ENCODE results near the gene TSPAN33. TPM values are rescaled to one million over a fixed set of nuclear protein-coding genes. Genes with fewer than 3 reads are reported as not detected.
A peak's percentile ranks its signal among the peaks of the same experiment; 100 is the strongest.
"Not testable (repeated sequence)": the region's sequence is repeated elsewhere in the genome, so short reads cannot be mapped to it uniquely, and the experiment has no call there.

The TSPAN33 gene
- 0.43 TPM for polyA plus RNA-seq (2013, experiment 1 of 2; ENCODE audit: insufficient read length)
- 1.7 TPM for polyA plus RNA-seq (2013, experiment 2 of 2; ENCODE audit: insufficient read length)

GRCh38 chr7:129144095-129144833 lies at the start of gene TSPAN33:
Gene TSPAN33 (plus strand): TSS chr7:129144707. CDS start chr7:129144981, 274 bp downstream.
- peak; percentile 57 for DNase-seq

- DNase-seq, result no peak
These were observed 49.2 kb upstream of the TSPAN33 start for GRCh38 chr7:129095258-129095657.

- DNase-seq, result no peak
These were observed 46.0 kb upstream of the TSPAN33 start for GRCh38 chr7:129098409-129099084.

DNA sequence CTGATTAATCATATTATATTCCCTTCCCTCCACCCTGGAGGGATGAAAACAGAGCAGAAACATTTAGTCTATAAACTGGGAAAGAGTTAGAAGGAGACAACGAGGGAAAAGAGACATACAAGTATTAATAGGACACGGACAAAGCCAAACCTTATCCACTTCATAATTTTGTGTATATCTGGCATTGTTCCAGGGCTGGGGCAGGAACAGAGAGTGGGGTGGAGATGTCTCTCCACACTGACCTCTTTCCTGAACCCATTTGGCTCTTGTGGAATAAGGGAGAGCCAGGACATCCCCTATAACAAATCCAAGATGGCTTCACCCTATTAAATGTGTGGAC lies 43.7 kb upstream of the TSPAN33 start:
- no peak for DNase-seq

GRCh38 chr7:129101746-129102145 lies 42.8 kb upstream of the TSPAN33 start:
- DNase-seq, result peak; percentile 34

DNA sequence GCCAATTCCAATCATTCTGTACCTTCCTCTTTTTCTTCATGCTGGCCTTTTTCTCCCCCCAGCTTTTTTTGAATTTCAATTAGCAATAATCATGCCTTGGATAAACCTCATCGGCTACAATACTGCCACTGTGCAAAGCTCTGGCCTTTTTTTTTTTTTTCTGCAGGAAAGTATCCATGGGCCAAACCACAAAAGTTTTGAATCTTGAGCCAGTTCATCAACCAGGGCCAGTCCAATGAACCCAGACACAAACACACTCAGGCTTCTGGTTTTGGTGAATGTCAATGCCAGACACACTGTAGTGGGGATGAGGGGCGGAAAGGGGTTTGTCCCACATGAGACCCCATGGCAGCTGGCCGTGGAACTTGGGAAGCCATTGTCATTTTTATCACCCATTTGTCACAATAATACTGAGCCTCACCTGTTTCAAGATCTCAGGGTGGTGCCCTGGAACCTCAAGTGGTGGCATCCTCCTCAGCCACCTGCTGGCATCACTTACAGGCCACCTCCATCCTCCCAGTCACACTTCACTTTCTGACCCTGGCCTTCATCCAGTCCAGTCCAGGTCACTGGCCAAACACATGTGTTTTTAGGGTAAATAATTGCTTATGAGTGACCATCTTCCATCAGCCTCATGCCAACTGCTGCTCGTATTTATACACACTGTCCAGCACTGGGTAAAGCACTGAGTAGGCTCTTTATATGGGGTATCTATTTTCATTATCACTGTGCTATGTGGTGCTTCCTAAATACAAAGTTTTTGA lies 40.8 kb upstream of the TSPAN33 start:
- DNase-seq, result no peak

GRCh38 chr7:129108581-129108980 lies 35.9 kb upstream of the TSPAN33 start:
- DNase-seq, result no peak

GRCh38 chr7:129110258-129110981 lies 34.1 kb upstream of the TSPAN33 start:
- no peak for DNase-seq

- no peak for DNase-seq
These were observed 33.5 kb upstream of the TSPAN33 start for GRCh38 chr7:129110982-129111376.

GRCh38 chr7:129115676-129116075 lies 28.8 kb upstream of the TSPAN33 start:
- peak; percentile 20 for DNase-seq

- DNase-seq, result no peak
These were observed 26.3 kb upstream of the TSPAN33 start for GRCh38 chr7:129118182-129118581.

- no peak for DNase-seq
These were observed 25.5 kb upstream of the TSPAN33 start for GRCh38 chr7:129118976-129119375.

DNA sequence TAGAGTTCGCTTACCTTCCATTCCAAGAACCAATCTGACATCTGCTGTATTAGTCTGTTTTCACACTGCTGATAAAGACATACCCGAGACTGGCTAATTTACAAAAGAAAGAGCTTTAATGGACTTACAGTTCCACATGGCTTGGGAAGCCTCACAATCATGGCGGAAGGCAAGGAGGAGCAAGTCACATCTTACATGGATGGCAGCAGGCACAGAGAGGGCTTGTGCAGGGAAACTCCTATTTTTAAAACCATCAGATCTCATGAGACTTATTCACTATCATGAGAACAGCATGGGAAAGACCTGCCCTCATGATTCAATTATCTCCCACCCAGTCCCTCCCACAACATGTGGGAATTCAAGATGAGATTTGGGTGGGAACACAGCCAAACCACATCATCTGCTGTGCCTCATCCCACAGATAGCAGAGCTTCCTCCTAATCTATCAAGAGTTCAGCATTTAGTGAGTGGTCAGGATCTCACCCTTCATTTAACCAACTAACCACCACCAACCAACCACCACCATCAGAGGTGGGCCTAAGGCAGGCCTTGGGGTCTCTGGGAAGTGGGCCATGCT lies 22.9 kb upstream of the TSPAN33 start:
- DNase-seq, result not testable (repeated sequence)

- DNase-seq, result no peak
These were observed 22.3 kb upstream of the TSPAN33 start for GRCh38 chr7:129122078-129122750.

- DNase-seq, result no peak
These were observed 21.6 kb upstream of the TSPAN33 start for GRCh38 chr7:129122751-129123509.

DNA sequence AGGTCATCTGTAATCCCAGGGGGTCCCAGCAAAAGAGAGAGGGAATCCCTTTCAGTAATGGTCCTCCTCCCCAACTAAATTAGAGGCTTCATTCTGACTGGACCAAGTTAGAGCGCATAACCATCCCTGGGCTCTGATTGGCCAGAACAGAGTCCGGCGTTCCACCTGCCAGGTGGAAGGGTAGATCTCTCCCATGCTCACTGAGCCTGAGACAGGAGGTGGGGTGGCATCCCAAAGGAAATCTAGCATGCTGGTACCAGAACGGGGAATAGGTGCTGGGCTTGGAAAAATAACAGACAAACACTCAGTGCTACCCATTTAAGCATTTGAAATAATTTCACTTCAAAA lies 21.0 kb upstream of the TSPAN33 start:
- no peak for DNase-seq

DNA sequence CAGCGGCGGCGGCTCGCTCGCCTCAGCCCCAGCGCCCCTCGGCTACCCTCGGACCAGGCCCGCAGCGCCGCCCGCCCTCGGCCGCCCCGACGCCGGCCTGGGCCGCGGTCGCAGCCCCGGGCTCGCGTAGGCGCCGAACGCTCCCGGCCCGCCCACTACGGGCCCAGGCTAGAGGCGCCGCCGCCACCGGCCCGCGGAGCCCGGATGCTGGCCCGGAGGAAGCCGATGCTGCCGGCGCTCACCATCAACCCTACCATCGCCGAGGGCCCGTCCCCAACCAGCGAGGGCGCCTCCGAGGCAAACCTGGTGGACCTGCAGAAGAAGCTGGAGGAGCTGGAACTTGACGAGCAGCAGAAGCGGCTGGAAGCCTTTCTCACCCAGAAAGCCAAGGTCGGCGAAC lies 18.2 kb upstream of the TSPAN33 start:
- no peak for DNase-seq

DNA sequence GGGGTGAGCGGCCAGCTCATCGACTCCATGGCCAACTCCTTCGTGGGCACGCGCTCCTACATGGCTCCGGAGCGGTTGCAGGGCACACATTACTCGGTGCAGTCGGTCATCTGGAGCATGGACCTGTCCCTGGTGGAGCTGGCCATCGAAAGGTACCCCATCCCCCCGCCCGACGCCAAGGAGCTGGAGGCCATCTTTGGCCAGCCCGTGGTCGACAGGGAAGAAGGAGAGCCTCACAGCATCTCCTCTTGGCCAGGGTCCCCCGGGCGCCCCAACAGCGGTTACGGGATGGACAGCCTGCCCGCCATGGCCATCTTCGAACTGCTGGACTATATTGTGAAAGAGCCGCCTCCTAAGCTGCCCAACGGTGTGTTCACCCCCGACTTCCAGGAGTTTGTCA lies 17.4 kb upstream of the TSPAN33 start:
- no peak for DNase-seq

- DNase-seq, result no peak
These were observed 16.9 kb upstream of the TSPAN33 start for GRCh38 chr7:129127601-129128000.

DNA sequence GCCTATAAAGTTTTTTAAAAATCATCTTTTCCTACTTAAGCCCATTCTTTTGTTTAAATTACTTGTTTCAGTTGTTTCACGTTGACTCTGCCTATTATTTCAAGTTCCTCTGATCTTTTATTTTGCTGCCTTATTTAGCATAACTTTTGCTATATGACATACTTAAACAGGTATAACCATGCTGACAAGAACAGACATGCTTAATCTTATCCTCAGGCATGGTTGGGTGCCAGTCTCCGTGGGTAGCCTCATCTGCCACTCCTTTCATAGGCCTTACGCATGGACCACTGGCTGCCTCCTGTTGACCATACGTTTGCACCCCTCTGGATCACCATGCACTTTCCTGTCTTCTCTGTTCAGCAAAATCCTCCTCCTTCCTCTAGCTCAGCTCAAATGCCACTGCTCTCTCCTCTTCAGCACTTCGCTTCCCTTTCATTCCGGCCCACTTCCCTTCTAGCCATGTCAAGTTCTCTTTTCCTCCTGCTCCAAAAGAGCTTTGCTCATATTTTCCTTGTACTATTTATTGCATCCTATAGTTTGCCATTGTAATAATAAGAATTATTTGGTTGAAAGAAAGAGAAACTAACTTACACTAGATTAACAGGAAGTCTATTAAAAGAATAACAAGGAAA lies 10.0 kb upstream of the TSPAN33 start:
- DNase-seq, result no peak

All from fibroblast of skin of scalp (primary cell).